GM12872 (cell line): ENCODE measurements around the gene DLGAP1.

ENCODE experiments used
- CTCF ChIP-seq: IDR thresholded peaks from 3 replicates; pipeline ENCODE4 v1.5.1; 2011; ENCODE audit warnings: low read depth, mild to moderate bottlenecking, low read length, moderate library complexity; ENCODE audit not compliant: insufficient read depth

DLGAP1 gene

GRCh38 chr18:3712491-3712890, 742.6 kb downstream of the DLGAP1 start:
- no peak for TF ChIP-seq CTCF

DNA sequence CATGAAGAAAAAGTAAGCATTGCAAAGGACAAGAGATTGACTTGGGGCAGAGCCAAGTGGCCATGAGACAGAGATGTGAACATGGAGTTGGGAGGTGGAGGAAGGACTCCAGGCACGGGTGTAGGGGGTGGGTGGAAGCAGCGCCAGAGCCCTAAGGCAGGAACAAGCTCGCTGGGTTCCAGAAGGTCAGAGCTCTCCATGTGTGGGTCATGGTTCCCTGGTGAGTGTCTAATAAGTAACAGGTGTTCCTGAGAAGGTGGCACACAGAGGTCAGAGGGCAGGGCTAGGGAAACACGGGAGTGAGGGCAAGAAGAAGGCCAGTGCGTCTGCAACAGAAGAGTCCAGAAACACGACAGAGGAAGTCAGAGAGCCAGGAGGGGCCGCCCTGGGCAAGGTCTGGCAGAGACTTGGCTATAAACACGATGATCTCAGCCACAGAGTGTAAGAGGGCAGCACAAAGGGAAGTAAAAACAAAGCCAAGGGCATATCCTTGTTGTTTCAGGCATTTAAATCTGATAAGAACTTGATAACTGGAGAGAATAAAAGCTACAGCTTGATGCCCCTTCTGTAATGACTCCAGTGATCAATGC, 744.3 kb downstream of the DLGAP1 start:
- no peak for TF ChIP-seq CTCF

DNA sequence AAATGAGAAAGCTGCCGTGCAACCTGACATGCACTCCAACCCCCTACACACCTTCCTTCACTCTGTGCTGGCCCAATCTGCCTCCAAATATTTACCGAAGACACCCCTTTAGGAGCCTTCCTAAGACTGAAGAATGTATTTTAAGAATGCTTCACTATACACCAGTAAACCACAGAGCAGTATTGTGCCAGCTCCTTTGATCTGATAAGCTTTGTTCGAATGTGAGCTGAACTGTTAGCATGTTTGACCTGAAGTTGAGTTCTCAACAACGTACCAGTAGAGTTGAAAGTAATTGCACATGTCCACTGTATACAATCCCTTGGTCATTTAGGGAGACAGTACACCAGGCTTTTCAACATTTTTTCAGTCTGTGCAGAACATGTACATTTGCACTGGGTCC, 745.9 kb downstream of the DLGAP1 start:
- no peak for TF ChIP-seq CTCF

- TF ChIP-seq CTCF, result no peak
These were observed 748.6 kb downstream of the DLGAP1 start for GRCh38 chr18:3706279-3707097.

GRCh38 chr18:3704556-3705344, 750.4 kb downstream of the DLGAP1 start:
- no peak for TF ChIP-seq CTCF

DNA sequence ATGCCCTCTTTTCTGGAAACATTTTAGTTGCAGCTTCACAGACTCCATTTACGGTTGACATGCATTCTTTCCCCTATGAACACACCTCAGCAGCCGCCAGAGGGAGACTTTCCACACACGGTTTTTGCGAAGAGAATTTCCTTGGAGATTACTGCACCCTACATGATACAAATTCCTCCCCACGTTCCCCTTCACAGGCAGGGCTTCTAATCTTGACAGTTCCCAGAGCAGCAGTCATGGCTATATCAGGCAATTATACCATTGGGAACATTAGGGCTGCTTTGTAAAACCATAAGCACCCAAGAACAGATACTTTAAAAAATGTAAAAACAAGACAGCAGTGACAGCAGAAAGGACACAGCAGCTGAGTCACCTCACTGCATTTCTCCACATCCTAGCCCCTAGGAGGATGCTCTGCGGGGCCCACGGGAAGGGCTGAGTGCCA, 751.4 kb downstream of the DLGAP1 start:
- TF ChIP-seq CTCF, result peak; percentile 58

GRCh38 chr18:3693410-3693809, 761.7 kb downstream of the DLGAP1 start:
- no peak for TF ChIP-seq CTCF
